ENCODE measurements around the gene ONECUT1. TPM values are rescaled to one million over a fixed set of nuclear protein-coding genes. Genes with fewer than 3 reads are reported as not detected.

Gene ONECUT1
- total RNA-seq, 4 donors from 2014 or later, result not detected

DNA sequence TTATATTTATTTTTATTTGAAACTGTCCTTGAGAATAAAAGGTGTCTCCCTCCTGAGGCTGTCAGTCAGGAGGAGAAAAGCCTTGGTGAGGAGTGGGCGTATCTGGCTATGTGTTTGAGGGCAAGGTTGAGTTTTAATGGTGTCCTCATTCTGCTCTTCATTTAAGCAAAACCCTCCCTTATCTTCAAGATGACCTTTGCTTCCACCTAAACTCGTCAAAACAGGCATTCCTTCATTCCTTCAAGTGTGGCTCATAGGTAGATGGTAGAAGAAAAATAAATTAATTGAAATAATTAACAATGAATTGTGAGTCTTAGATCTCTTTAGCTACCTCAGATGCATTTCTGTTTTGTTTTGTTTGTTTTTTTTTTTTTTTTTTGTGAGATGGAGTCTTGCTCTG is 71.6 kb downstream of the ONECUT1 start:
- no peak for TF ChIP-seq CTCF (IDR thresholded peaks at IDR 0.05 in 4 of 5, conservative IDR thresholded peaks at IDR 0.05 in 1 of 5)
- no peak for TF ChIP-seq POLR2A (IDR thresholded peaks at IDR 0.05)
- intact Hi-C loops (cut with DNase I; ENCODE audit: low total_unique reads) (no loop called here), in situ Hi-C loops (cut with MboI; ENCODE audit: low sequenced_read_pairs in 4 of 4) (no loop called here)
- no peak for ATAC-seq
- DNase-seq, result no peak
- Histone ChIP-seq H3K27me3 (no peaks in the 10 kb centered on the region), H3K27ac (no peak overlapping the region), H3K4me3 (no peak overlapping the region), H3K36me3 (no peaks in the 10 kb centered on the region), H3K4me1 (no peaks in the 10 kb centered on the region), H3K9me3 (no peaks in the 10 kb centered on the region)

GRCh38 chr15:52717924-52718323 is 72.2 kb downstream of the ONECUT1 start:
- Histone ChIP-seq H3K27ac (no peak overlapping the region), H3K4me3 (no peak overlapping the region), H3K9me3 (no peaks in the 10 kb centered on the region), H3K4me1 (no peaks in the 10 kb centered on the region), H3K27me3 (no peaks in the 10 kb centered on the region), H3K36me3 (no peaks in the 10 kb centered on the region)
- intact Hi-C loops (cut with DNase I; ENCODE audit: low total_unique reads), result no loop called here
- ATAC-seq, result no peak
- no peak for DNase-seq
- in situ Hi-C loops (cut with MboI; ENCODE audit: low sequenced_read_pairs in 4 of 4), result no loop called here
- TF ChIP-seq CTCF (IDR thresholded peaks at IDR 0.05 in 4 of 5, conservative IDR thresholded peaks at IDR 0.05 in 1 of 5) (no peak), POLR2A (IDR thresholded peaks at IDR 0.05) (no peak)

GRCh38 chr15:52717481-52717880 is 72.7 kb downstream of the ONECUT1 start:
- H3K9me3 ChIP-seq, result no peaks in the 10 kb centered on the region
- no peaks in the 10 kb centered on the region for H3K27me3 ChIP-seq
- no peak for ATAC-seq
- H3K36me3 ChIP-seq, result no peaks in the 10 kb centered on the region
- no peaks in the 10 kb centered on the region for H3K4me1 ChIP-seq
- intact Hi-C loops (cut with DNase I; ENCODE audit: low total_unique reads) (no loop called here), in situ Hi-C loops (cut with MboI; ENCODE audit: low sequenced_read_pairs in 4 of 4) (no loop called here)
- H3K27ac ChIP-seq, result no peak overlapping the region
- H3K4me3 ChIP-seq, result no peak overlapping the region
- TF ChIP-seq POLR2A (IDR thresholded peaks at IDR 0.05) (no peak), CTCF (IDR thresholded peaks at IDR 0.05 in 4 of 5, conservative IDR thresholded peaks at IDR 0.05 in 1 of 5) (no peak)
- DNase-seq, result no peak

DNA sequence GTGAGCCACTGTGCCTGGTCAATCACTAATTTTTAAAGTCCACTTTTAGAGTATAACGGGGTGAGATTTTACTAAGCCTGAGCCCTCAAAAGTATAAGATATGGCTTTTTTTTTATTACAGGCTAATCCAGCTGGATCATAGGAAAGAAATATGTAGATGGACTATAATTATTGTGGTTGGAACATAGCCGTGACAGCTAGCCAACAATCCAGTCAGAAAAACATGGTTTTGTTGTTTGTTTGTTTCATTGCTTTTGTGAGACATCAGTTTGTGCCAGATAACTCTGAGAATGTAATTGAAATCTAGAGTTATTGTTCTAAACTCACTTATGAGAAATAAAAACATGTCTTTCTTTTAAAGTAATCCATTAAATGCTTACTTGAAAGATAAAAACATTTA is 73.6 kb downstream of the ONECUT1 start:
- no peak for DNase-seq
- in situ Hi-C loops (cut with MboI; ENCODE audit: low sequenced_read_pairs in 4 of 4) (no loop called here), intact Hi-C loops (cut with DNase I; ENCODE audit: low total_unique reads) (no loop called here)
- Histone ChIP-seq H3K4me3 (no peak overlapping the region), H3K36me3 (no peaks in the 10 kb centered on the region), H3K27me3 (no peaks in the 10 kb centered on the region), H3K4me1 (no peaks in the 10 kb centered on the region), H3K27ac (no peak overlapping the region), H3K9me3 (no peaks in the 10 kb centered on the region)
- TF ChIP-seq CTCF (IDR thresholded peaks at IDR 0.05 in 4 of 5, conservative IDR thresholded peaks at IDR 0.05 in 1 of 5) (no peak), POLR2A (IDR thresholded peaks at IDR 0.05) (no peak)
- no peak for ATAC-seq

DNA sequence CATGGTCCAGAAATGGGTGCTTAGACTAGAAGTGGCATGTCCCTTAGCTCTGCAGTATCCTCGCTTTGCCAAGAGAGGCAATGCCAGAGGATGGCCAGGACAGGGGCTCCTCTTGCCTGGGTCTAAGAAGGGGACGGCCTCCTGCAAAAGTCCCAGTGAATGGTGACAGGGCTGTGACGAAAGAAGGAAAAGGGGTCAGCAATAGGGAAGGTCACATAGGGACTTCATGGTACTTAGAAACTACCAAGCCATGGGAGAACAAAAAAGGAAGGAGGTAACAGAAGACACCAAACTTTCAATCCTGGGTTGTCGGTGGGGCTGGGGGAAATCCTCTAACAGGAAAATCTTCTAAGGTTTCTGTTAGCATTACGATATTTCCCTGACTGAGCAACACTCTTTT is 74.7 kb downstream of the ONECUT1 start:
- TF ChIP-seq POLR2A (IDR thresholded peaks at IDR 0.05) (no peak), CTCF (IDR thresholded peaks at IDR 0.05 in 4 of 5, conservative IDR thresholded peaks at IDR 0.05 in 1 of 5) (no peak)
- ATAC-seq (no peak), DNase-seq (no peak)
- Histone ChIP-seq H3K27me3 (no peaks in the 10 kb centered on the region), H3K9me3 (no peaks in the 10 kb centered on the region), H3K36me3 (no peaks in the 10 kb centered on the region), H3K27ac (no peak overlapping the region), H3K4me1 (no peaks in the 10 kb centered on the region), H3K4me3 (no peak overlapping the region)
- in situ Hi-C loops (cut with MboI; ENCODE audit: low sequenced_read_pairs in 4 of 4) (no loop called here), intact Hi-C loops (cut with DNase I; ENCODE audit: low total_unique reads) (no loop called here)

Data from gastrocnemius medialis (tissue), 4 donors.